GM10266 (cell line): ENCODE measurements around the gene SORBS1.

Experiments used
- DNase-seq: peaks from one replicate; pipeline ENCODE4 v3.0.0; 2012; ENCODE audit errors: extremely low spot score
- TF ChIP-seq, protein P1 (sequence below): IDR thresholded peaks from 2 replicates; pipeline ENCODE4 v1.5.1; 2012; ENCODE audit warnings: mild to moderate bottlenecking, low read depth; ENCODE audit not compliant: control insufficient read depth, insufficient read depth; ENCODE audit errors: missing control alignments

The SORBS1 gene

DNA sequence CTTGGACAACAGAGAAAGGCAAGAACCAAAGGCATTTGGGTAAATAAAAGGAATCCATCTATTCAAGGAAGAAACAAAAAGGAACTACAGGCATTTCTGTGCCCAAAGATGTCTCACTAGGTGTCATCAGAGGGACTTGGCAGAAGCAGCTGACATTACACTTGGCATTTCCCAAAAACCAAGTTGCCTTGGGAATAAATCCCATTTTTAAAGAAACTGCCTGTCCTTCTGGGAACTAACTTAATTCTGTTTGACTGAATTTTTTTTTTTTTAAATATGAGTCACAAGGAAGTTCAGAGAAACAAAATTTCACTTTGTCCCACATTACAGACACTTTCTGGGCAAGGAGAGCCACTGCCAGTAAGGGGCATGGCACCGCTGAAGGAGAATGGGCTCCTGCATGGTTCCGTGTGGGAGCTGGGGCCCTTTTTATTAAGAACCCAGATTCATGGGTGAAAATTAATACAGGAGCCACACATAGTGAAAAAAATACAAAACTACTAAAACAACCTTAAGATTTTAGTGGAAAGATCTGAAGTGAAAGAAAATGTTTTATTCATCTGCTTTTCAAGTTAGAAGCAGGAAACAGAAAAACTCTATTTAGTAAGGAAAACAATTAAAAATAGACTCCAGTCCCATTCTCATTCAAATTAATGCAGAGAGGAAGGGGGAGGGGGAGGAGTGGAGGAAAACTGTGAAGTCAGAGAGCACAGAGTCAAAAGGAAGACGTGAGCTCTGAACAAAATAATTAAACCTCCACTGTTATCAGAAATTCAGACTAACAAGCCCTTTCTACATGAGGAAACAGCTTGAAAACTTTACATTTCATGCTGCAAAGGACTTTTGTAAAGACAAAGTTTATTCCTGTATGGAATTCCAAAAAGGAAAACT is 151.9 kb downstream of the SORBS1 start:
- DNase-seq = no peak
- TF ChIP-seq, protein P1, sequence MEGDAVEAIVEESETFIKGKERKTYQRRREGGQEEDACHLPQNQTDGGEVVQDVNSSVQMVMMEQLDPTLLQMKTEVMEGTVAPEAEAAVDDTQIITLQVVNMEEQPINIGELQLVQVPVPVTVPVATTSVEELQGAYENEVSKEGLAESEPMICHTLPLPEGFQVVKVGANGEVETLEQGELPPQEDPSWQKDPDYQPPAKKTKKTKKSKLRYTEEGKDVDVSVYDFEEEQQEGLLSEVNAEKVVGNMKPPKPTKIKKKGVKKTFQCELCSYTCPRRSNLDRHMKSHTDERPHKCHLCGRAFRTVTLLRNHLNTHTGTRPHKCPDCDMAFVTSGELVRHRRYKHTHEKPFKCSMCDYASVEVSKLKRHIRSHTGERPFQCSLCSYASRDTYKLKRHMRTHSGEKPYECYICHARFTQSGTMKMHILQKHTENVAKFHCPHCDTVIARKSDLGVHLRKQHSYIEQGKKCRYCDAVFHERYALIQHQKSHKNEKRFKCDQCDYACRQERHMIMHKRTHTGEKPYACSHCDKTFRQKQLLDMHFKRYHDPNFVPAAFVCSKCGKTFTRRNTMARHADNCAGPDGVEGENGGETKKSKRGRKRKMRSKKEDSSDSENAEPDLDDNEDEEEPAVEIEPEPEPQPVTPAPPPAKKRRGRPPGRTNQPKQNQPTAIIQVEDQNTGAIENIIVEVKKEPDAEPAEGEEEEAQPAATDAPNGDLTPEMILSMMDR = no peak

DNA sequence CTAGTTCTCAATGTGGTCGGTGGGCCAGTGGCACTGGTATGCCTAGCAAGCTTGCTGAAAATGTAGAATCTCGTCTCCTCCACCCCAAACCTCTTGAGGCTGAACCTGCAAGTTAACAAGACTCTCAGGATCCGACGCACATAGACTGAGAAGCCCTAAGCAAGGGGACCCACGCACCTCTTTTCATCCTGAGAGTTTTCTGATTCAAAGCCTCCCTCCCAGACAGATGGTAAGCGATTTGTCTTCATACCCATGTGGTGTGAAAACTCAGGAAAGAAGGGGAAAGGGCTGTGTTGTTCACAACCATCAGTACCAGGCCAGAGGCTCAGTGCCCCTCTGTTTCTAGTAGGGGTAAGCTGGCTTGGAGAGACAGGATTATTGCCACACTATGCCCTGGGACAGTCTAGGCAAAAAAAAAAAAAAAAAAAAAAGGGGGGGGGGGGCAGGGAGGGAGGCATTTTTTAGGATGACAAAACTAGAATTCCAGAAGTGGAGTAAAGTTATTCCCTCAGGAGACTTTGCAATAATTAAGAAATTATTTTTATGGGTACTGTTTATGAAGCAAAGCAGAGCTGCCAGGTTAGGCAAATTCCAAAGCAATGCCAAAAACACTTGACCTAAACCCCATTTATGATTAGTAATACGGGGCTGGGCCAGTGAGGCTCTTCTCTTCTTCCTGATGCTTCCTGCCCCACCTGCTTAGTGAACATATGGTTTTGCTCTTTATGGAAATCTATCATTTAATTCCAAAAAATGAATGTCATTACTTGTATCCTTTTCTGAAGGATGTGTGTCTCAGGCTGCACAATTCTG is 152.8 kb downstream of the SORBS1 start:
- no peak for DNase-seq
- TF ChIP-seq, protein P1 = no peak

DNA sequence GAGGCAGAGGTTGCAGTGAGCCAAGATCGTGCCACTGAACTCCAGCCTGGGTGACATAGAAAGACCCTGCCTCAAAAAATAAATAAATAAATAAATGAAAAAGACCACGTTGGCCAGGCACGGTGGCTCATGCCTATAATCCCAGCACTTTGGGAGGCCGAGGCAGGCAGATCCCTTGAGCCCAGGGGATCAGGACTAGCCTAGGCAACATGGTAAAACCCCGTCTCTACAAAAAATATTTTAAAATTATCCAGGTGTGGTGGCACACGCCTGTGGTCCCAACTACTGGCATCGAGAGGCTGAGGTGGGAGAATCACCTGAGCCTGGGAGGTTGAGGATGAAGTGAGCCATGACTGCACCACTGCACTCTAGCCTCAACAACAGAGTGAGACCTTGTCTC is 153.6 kb downstream of the SORBS1 start:
- DNase-seq = no peak
- TF ChIP-seq, protein P1 = no peak

- TF ChIP-seq, protein P1 = no peak
- no peak for DNase-seq
Measured at GRCh38 chr10:95406651-95407280, 154.4 kb downstream of the SORBS1 start.

- TF ChIP-seq, protein P1 = no peak
Measured at GRCh38 chr10:95405655-95406054, 155.5 kb downstream of the SORBS1 start.

GRCh38 chr10:95404864-95405263 is 156.3 kb downstream of the SORBS1 start:
- TF ChIP-seq, protein P1 = no peak
- DNase-seq = no peak

More at GRCh38 chr10:95405655-95406054, 155.5 kb downstream of the SORBS1 start:
- no peak for DNase-seq
